HEK293 (cell line): ENCODE results near the gene FOXK2.

Experiments used
- CTCF ChIA-PET: fragments of 350-600 bp; formaldehyde crosslinking; extraction: SDS; loops from one replicate; lab custom pipeline; 2021; ENCODE audit warnings: antibody characterized with exemption; lab: Yijun Ruan, JAX
- POLR2A ChIA-PET: fragments of 300-600 bp; formaldehyde crosslinking; extraction: SDS; loops from one replicate; lab custom pipeline; 2020; ENCODE audit warnings: antibody characterized with exemption, inconsistent platforms; lab: Yijun Ruan, JAX
- H3K27ac ChIP-seq: fragments of 200-500 bp; sonication (Bioruptor generic); 2 replicates; pipeline ENCODE4 v1.5.1; 2014; ENCODE audit warnings: low read depth, low read length, control low read depth, inconsistent platforms; ENCODE audit errors: extremely low read depth
- H3K36me3 ChIP-seq, 2 experiments: fragments of 200-500 bp in 1 of 2; sonication (Bioruptor generic) in 1 of 2; 1 replicate in 1 of 2; 2 replicates in 1 of 2; pipeline ENCODE4 v1.5.1; 2014 to 2017; ENCODE audit warnings: inconsistent platforms in 2 of 2, low read length in 2 of 2; ENCODE audit not compliant: control insufficient read depth in 2 of 2, insufficient read depth in 1 of 2
- H3K4me1 ChIP-seq: fragments of 200-500 bp; sonication (Bioruptor generic); 2 replicates; pipeline ENCODE4 v1.5.1; 2014; ENCODE audit warnings: mild to moderate bottlenecking, low read length, inconsistent platforms; ENCODE audit not compliant: control insufficient read depth, insufficient read depth
- H3K4me3 ChIP-seq: 2 replicates; pipeline ENCODE4 v1.5.1; 2011; ENCODE audit warnings: low read depth, mild to moderate bottlenecking, control low read depth, low read length, moderate library complexity
- H3K9me3 ChIP-seq: fragments of 200-500 bp; sonication (Bioruptor generic); 2 replicates; pipeline ENCODE4 v1.5.1; 2014; ENCODE audit warnings: low read depth, low read length, inconsistent platforms; ENCODE audit not compliant: control insufficient read depth, insufficient read depth
- BCL11A ChIP-seq: fragments of 450-650 bp; formaldehyde crosslinking; IDR thresholded peaks from 2 replicates; pipeline ENCODE4 v1.5.1; 2016; ENCODE audit warnings: low read depth, missing biosample characterization, missing genetic modification characterization
- BCL11B ChIP-seq: fragments of 450-650 bp; formaldehyde crosslinking; IDR thresholded peaks from 2 replicates; pipeline ENCODE4 v1.5.1; 2016; ENCODE audit warnings: low read depth, missing biosample characterization, missing genetic modification characterization
- EGR2 ChIP-seq: fragments of 450-650 bp; formaldehyde crosslinking; IDR thresholded peaks from 2 replicates; pipeline ENCODE4 v1.5.1; 2016; ENCODE audit warnings: low read depth, missing biosample characterization, missing genetic modification characterization
- GFI1B ChIP-seq: fragments of 450-650 bp; formaldehyde crosslinking; IDR thresholded peaks from 2 replicates; pipeline ENCODE4 v1.5.1; 2016; ENCODE audit warnings: missing biosample characterization, missing genetic modification characterization
- GLI2 ChIP-seq: fragments of 450-650 bp; formaldehyde crosslinking; IDR thresholded peaks from 2 replicates; pipeline ENCODE4; 2017; ENCODE audit warnings: missing biosample characterization, missing genetic modification characterization, low read depth, borderline replicate concordance
- GLIS1 ChIP-seq: fragments of 450-650 bp; formaldehyde crosslinking; IDR thresholded peaks from 2 replicates; pipeline ENCODE4 v1.5.1; 2016; ENCODE audit warnings: missing biosample characterization, missing genetic modification characterization
- HIC1 ChIP-seq: fragments of 450-650 bp; formaldehyde crosslinking; IDR thresholded peaks from 2 replicates; pipeline ENCODE4 v1.5.1; 2016; ENCODE audit warnings: missing biosample characterization, missing genetic modification characterization
- KLF7 ChIP-seq: fragments of 450-650 bp; formaldehyde crosslinking; IDR thresholded peaks from 2 replicates; pipeline ENCODE4 v1.5.1; 2016; ENCODE audit warnings: missing biosample characterization, missing genetic modification characterization, borderline replicate concordance
- PRDM10 ChIP-seq: fragments of 450-650 bp; formaldehyde crosslinking; IDR thresholded peaks from 2 replicates; pipeline ENCODE4 v1.5.1; 2016; ENCODE audit warnings: missing biosample characterization, missing genetic modification characterization
- SALL2 ChIP-seq: fragments of 450-650 bp; formaldehyde crosslinking; IDR thresholded peaks from 2 replicates; pipeline ENCODE4 v1.5.0; 2017; ENCODE audit warnings: missing biosample characterization, mild to moderate bottlenecking, missing genetic modification characterization, borderline replicate concordance
- ZEB2 ChIP-seq: fragments of 450-650 bp; formaldehyde crosslinking; IDR thresholded peaks from 2 replicates; pipeline ENCODE4 v1.5.1; 2016; ENCODE audit warnings: missing biosample characterization, missing genetic modification characterization
- ZFHX2 ChIP-seq: fragments of 450-650 bp; formaldehyde crosslinking; conservative IDR thresholded peaks from 2 replicates; pipeline ENCODE4 v1.5.1; 2016; ENCODE audit warnings: missing biosample characterization, missing genetic modification characterization
- ZNF175 ChIP-seq: fragments of 450-650 bp; formaldehyde crosslinking; IDR thresholded peaks from 2 replicates; pipeline ENCODE4 v1.5.1; 2016; ENCODE audit warnings: missing biosample characterization, missing genetic modification characterization
- ZNF184 ChIP-seq: fragments of 450-650 bp; IDR thresholded peaks from 2 replicates; pipeline ENCODE4 v1.5.1; 2018; ENCODE audit warnings: missing biosample characterization, mild to moderate bottlenecking, missing genetic modification characterization
- ZNF350 ChIP-seq: fragments of 450-650 bp; formaldehyde crosslinking; IDR thresholded peaks from 2 replicates; pipeline ENCODE4 v1.5.0; 2017; ENCODE audit warnings: missing biosample characterization, mild to moderate bottlenecking, missing genetic modification characterization
- ZNF423 ChIP-seq: fragments of 450-650 bp; formaldehyde crosslinking; IDR thresholded peaks from 2 replicates; pipeline ENCODE4 v1.5.1; 2016; ENCODE audit warnings: missing biosample characterization, missing genetic modification characterization
- ZNF626 ChIP-seq: fragments of 450-650 bp; sonication (Bioruptor Pico); formaldehyde crosslinking; IDR thresholded peaks from 2 replicates; pipeline ENCODE4 v1.5.1; 2018; ENCODE audit warnings: missing biosample characterization, missing genetic modification characterization, inconsistent platforms
- TF ChIP-seq, protein P1 (sequence below): fragments of 450-650 bp; formaldehyde crosslinking; IDR thresholded peaks from 2 replicates; pipeline ENCODE4 v1.5.1; 2016; ENCODE audit warnings: missing biosample characterization, missing genetic modification characterization
- TF ChIP-seq, protein P2 (sequence below): fragments of 450-650 bp; formaldehyde crosslinking; IDR thresholded peaks from 2 replicates; pipeline ENCODE4 v1.5.1; 2016; ENCODE audit warnings: missing biosample characterization, missing genetic modification characterization

FOXK2 gene

GRCh38 chr17:82638183-82638773, 118.7 kb downstream of the FOXK2 start:
- CTCF ChIA-PET: no interaction called here

GRCh38 chr17:82639628-82640027, 120.1 kb downstream of the FOXK2 start:
- peak; percentile 90 for TF ChIP-seq EGR2 (tag by site-specific recombination)
- TF ChIP-seq ZNF184 (tag by site-specific recombination): no peak
- no peak for TF ChIP-seq BCL11B (tag by site-specific recombination)
- TF ChIP-seq ZNF350 (tag by site-specific recombination): no peak
- peak; percentile 67 for TF ChIP-seq ZFHX2 (tag by site-specific recombination)
- TF ChIP-seq, all 188 proteins: peak for 2
- ChIA-PET CTCF (no interaction called here), POLR2A (no interaction called here)

More at GRCh38 chr17:82638183-82638773, 118.7 kb downstream of the FOXK2 start:
- H3K4me3 ChIP-seq: no peak overlapping the region
- H3K27ac ChIP-seq: no peak overlapping the region
- no peaks in the 10 kb centered on the region for H3K4me1 ChIP-seq
- peaks cover 62 to 86% of the 10 kb centered on the region in 2 experiments for H3K36me3 ChIP-seq
- POLR2A ChIA-PET: no interaction called here
- TF ChIP-seq HIC1 (no peak), ZNF175 (tag by site-specific recombination) (no peak), ZNF423 (no peak), ZNF626 (no peak), GLIS1 (no peak), BCL11A (tag by site-specific recombination) (no peak), KLF7 (tag by site-specific recombination) (no peak), GLI2 (tag by site-specific recombination) (no peak), PRDM10 (tag by site-specific recombination) (no peak), ZEB2 (tag by site-specific recombination) (no peak), SALL2 (tag by site-specific recombination) (no peak), GFI1B (no peak)
- TF ChIP-seq, protein P1, sequence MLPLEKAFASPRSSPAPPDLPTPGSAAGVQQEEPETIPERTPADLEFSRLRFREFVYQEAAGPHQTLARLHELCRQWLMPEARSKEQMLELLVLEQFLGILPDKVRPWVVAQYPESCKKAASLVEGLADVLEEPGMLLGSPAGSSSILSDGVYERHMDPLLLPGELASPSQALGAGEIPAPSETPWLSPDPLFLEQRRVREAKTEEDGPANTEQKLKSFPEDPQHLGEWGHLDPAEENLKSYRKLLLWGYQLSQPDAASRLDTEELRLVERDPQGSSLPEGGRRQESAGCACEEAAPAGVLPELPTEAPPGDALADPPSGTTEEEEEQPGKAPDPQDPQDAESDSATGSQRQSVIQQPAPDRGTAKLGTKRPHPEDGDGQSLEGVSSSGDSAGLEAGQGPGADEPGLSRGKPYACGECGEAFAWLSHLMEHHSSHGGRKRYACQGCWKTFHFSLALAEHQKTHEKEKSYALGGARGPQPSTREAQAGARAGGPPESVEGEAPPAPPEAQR (tag by site-specific recombination): no peak
- TF ChIP-seq, protein P2, sequence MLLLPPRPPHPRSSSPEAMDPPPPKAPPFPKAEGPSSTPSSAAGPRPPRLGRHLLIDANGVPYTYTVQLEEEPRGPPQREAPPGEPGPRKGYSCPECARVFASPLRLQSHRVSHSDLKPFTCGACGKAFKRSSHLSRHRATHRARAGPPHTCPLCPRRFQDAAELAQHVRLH (tag by site-specific recombination): no peak
- H3K9me3 ChIP-seq: no peaks in the 10 kb centered on the region

More at GRCh38 chr17:82639628-82640027, 120.1 kb downstream of the FOXK2 start:
- H3K36me3 ChIP-seq: peaks cover 56 to 88% of the 10 kb centered on the region in 2 experiments
- H3K4me3 ChIP-seq: no peak overlapping the region
- no peak overlapping the region for H3K27ac ChIP-seq
- no peaks in the 10 kb centered on the region for H3K4me1 ChIP-seq
- H3K9me3 ChIP-seq: no peaks in the 10 kb centered on the region
